Measurements from ENCODE around the gene SLC6A19.

The SLC6A19 gene

DNA sequence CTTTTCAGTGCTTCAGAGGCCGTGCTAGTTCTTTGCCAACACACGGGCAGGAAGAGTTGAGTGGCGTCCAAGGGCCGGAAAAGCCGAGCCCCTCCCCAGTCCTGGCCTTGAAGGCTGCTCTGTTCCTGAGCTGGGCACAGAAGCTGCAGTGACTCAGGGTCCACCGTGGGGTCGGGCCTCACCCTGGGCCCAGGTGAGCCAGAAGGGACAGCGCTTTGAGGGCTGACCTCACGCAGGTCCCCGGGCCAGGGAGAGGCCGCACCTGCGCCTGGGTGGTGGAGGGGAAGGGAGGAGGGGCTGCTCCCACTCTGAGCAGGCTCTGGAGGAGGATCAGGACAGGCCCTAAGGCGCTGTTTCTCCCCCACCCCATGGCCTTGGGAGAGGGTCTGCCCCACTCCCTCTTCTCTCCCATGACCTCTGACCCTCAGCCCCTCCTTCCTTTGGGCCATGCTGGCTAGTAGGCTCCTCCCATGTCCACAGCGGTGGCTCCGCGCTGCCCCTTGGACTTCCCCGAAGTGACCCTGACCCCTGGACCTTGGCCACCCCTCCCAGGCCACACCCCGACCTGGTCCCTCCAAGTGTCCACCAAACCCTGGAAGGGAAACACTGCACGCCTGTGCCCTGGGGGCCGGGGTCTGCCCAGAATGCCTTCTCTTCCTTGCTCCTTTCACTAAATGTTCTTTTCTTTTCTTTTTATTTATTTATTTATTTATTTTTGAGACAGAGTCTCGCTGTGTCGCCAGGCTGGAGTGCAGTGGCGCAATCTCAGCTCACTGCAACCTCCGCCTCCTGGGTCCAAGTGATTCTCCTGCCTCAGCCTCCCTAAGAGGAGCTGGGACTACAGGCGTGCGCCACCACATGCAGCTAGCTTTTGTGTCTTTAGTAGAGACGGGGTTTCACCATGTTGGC, 19.7 kb upstream of the SLC6A19 start:
- DNase-seq, result no peak

DNA sequence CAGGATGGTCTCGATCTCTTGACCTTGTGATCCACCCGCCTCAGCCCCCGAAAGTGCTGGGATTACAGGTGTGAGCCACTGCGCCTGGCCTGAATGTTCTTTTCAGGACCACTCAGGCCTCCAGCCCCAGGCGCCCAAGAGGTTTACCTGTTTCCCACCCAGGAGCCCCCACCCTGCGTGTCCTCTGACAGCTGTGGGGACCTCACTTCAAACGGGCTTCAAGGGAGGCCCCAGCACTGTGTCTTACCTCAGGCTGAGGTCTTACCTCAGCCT, 19.1 kb upstream of the SLC6A19 start:
- no peak for DNase-seq

DNA sequence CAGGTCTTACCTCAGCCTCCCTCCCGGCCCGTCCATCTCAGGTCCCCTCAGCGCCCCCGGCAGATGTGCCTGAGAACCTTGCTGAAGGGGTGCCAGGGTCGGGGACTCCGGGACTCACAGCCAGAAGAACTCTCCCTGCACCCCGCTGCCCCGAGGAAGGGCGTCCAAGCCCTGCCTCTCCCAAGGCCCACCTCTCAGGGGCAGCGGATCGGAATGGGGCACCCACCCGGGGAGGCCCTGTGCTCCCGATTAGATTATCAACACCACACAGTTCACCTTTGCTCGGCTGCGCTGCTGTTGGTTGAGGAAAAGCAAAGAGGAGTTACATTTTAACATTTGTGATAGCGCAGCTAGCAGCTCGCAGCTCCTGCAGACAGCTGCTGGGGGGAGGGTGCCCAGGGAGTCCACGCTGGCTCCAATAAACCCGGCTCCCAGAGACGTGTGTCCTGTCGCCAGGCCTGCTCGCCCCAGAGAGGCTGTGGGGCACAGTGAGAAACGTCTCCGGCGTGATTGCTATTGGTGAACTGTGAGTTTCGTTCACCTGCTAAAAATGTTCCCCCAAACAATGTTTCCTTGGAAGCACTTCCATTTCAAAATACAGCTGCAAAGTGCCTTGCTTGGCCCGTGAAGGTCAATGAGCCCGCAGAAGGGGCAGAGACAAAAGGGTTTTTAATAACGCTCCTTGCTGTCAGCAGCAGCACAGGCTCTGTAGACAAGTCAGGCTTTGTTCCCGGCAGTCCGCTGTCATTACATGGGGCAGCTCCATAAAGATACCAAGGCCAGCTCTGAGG, 18.6 kb upstream of the SLC6A19 start:
- no peak for DNase-seq

DNA sequence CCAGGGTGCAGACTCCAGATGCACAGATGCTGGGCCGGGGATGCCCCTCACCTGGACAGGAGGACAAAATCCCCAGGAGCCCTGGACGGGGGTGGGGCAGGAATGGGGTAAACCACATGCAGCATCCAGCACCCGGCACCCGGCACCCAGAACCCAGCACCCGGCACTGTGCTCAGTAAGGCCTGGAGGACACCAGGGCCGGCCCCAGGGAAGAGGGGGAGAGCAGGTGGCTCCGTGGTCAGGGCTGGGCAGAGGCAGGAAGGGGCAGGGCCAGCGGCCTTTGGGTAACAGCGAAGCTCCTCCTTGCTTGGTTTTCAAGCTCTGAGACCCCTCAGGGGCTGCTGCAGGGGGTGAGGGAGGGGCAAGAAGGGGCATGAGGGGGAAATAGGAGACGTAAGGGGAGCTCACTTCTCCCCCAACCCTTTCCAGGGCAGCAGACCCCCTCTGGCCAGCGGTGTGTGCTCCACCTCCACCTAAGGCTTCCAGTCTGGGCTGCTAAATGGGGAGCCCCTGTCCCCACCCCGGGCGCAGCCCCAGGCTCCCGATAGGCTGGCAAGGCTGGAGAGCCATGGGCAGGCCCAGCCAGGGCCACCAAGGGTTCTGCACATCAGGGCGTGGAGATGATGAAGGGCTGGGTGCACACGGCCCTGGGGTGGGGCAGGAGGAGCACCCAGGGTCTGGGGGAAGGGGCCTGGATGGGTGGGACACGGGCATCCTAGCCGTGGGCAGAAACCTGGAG, 17.8 kb upstream of the SLC6A19 start:
- no peak for DNase-seq

DNA sequence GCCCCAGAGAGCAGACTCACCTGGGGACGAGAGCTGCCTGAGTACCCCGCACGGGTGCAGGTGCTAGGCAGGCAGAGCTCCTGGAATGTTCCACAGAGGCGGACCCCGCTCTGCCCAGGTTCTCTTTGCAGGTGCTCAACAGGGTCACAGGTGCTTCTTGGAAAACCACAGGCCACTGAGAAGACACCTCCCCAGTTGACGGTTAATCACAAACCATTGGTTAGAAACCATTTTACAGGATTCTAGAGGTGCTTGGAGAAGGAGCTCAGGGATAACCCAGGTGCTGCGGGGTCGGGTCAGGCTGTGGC, 17.3 kb upstream of the SLC6A19 start:
- DNase-seq, result no peak

DNA sequence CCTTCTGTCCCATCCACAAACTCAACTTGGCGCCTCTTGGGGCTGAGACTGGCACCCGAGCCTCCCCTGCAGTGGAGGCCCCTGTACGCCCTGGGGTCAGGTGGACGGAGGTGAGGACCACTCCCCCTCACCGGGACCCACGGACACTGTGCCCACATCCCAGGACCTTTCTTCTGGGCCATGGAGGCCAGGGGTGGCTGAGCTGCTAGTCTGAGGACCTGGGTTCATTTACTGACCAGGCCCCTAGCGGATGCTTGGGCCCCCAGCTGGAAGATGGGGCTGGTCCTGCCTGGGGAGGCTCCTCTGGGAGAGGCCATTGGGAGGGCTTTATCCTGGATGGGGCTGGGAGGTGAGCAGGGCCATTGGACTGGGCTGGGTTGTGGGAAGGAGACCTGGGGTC, 16.9 kb upstream of the SLC6A19 start:
- no peak for DNase-seq

DNA sequence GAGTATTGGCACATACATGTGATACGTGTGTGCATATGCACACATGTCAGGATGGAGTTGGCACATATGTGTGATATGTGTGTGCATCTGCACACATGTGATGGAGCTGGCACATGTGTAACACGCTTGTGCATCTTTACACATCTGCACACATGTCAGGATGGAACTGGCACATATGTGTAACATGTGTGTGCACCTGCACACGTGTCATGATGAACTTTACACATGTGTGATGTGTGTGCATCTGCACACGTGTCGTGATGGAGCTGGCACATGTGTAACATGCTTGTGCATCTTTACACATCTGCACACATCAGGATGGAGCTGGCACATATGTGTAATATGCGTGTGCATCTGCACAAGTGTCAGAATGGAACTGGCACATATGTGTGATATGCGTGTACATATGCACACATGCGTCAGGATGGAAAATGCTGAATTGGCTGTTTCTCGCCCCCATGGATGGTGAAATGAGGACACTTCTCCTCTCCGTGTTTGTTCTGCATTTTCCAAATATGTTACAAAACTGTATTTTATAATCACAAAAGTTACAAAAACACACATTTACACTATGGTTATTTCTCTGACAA, 16.3 kb upstream of the SLC6A19 start:
- no peak for DNase-seq

DNA sequence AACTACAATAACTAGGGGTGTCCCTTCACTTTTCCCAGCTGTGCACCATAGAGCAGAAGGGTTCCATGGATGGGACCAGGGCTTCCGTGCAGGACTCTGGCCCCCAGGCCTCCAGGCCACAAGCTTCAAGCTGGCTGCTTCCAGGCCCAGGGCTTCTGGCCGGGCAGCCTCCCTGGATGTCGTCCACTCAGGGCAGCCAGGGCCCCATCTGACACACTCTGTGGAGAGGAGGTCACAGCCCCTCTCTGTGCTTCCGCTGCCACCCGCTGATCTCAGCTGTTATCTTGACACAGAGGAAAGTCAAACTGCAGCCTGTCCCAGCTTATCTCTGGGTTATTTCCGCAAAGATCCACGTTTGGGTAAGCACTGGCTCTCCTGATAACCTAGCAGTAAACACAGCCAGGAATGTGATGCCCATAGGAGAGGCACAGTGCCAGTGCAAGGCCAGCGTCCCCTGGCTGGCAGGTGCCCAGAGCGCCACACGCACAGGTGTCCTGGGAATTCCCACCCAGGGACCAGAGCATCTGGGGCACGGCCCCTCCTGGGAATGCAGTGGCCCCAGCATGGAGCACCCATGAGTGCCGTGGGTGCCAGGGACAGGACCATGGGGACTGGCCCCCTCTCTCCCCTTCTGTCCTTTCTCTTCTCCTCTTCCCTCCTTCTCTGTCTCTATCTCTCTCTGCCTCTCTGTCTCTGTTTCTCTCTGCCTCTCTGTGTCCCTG, 15.6 kb upstream of the SLC6A19 start:
- DNase-seq, result no peak

DNA sequence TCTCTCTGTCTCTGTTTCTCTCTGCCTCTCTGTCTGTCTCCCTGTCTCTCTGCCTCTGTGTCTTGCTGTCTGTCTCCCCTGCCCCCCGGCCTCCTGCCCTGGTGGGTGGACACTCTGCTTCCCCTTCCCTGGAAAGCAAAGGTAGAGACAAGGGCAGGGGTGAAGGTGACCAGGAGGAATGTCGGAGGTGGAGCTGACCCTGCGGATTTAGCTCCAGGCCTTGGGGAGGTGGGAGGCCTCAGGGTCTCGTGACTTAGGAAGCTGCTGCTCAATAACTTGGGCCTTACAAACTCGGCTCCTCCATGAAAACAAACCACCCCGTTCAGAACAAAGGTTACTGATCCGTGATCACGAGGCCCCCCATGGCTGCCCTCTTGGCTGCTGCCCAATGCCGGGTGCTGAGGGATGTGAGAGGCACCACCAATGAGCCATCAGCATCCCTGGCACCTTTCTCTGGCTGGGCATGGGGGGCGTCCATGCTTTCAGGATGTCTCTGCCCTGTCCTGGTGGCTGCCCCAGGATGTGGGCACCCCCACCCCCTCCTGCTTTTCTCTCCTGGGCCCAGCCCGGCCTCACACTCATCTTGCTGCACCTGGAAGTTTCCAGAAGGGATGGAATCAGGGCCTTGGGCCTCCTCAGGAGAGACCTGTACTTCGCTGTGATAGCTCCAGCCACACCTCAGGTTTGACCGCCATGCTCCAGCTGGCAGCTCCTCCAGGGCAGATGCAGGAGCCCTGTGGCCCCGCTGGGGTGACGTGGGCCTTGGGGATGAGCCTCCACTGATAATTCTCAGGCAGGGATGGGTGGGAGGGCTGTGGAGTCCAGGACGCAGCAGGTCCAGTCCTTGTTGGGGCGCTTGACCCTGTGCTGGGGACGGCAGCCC, 14.8 kb upstream of the SLC6A19 start:
- no peak for DNase-seq

DNA sequence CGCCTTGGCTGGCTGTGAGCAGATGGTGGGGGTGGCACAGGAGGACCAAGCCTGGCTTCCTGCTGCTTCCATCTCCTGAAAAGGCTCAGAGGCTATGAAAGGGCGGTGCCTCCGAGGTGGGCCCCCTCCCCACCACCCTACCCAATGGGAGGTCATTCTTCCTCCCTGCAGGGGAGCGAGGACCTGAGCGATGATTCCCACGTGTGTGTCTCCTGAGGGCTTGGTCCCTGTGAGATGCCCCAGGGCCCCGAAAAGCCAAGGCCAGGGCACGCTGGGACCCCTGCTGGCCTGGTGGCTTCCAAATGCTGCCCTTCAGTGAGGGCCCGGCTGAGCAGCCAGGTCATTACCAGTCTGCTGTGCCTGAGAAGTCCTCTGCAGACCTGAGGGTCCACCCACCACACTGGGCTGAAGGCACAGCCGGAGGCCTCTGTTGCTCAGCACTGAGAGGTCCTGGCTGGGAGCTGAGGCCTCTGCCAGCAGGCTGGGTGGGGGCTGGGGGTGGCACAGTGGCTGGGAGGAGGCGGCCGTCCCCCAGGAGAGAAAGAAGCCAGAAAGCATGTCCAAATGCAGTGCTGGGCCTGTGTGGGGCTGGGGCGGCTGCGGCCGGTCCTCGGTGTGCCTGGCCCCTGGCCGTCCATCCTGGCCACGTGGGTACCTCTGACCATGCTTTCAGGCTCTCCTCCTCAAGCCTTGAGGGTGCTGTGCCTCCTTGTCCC, 14.0 kb upstream of the SLC6A19 start:
- DNase-seq, result no peak

DNA sequence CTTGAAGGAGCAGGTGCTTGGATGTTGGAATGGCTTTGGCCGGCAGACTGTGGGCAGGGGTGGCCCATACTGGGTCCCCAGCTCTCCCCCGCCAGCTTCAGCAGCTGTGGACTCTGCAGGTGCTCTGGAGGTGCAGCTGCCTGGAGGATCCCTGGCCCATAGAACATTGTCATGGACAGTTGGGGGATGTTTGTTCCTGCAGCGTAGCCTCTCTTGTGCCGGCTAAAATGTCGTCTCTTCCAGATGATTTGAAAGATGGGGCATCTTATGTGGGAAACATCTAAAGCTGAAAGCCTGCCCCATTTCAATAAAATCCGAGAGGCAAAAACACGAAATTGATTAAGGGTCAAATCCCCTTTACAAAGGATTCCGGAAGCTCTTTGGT, 13.5 kb upstream of the SLC6A19 start:
- no peak for DNase-seq

DNA sequence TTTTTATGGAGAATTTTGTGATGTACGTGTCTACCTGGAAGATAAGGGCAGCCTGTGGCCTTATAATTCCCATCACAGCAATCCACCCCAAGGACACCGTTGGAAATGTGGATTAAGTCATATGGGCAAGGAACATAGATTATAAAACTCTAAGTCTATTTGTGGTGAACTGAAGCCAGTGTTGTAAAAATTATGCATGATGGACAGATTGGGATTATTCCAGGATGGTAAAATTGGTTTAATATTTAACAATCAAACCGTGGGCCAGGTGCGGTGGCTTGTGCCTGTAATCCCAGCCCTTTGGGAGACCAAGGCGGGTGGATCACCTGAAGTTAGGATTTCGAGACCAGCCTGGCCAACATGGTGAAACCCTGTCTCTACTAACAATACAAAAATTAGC, 12.9 kb upstream of the SLC6A19 start:
- no peak for DNase-seq

DNA sequence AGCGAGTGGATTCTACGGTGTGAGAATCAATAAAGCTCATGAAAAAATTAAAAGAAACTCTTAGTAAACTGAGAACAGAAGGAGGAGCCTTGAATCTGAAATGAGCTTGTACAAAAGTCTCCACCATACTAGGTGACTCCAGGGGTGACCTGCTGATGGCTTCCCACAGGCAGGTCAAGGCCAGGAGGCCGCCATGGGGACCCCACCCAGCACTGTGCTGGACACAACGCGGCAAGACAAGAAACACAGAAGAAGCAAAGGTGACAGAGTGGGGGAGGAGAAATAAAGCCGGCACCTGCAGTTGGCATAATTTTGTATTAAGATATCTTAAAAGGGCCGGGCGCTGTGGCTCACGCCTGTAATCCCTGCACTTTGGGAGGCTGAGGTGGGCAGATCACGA, 12.1 kb upstream of the SLC6A19 start:
- no peak for DNase-seq

DNA sequence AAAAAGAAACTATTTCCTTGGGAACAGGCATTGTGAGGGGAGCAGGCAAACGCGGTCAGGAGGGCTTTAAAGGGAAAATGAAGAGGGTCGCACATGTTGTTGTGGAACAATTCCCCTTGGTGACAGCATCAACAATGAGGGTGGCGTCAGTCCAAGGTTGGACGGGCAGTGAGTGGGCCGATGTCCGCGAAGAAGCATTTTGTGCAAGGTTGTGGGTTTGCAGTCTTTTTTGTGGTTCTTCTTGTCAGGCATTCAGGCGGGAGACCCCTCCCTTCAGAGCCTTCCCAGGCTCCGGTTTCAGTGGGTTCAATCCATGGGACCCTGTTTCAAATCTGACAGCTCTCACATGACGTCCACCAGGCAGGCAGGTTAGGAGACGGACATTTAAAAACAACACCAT, 11.1 kb upstream of the SLC6A19 start:
- DNase-seq, result no peak

DNA sequence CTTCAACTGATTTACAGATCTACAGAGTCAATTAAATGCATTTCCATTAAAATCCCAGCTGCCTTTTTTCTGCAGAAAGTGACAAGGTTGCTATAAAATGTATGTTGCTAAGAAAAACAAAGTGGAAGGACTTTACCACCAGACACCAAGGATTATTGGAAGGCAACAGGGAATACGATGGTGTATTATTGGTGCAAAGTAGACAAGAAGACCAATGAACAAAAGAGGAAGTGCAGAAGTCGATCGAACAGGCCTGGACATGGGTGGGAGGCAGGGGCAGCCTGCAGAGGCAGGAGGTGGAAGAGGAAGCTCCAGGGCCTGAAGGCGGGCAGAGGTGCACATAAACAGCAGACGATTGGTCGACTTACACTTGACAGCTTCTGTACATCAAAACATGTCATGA, 10.6 kb upstream of the SLC6A19 start:
- no peak for DNase-seq

DNA sequence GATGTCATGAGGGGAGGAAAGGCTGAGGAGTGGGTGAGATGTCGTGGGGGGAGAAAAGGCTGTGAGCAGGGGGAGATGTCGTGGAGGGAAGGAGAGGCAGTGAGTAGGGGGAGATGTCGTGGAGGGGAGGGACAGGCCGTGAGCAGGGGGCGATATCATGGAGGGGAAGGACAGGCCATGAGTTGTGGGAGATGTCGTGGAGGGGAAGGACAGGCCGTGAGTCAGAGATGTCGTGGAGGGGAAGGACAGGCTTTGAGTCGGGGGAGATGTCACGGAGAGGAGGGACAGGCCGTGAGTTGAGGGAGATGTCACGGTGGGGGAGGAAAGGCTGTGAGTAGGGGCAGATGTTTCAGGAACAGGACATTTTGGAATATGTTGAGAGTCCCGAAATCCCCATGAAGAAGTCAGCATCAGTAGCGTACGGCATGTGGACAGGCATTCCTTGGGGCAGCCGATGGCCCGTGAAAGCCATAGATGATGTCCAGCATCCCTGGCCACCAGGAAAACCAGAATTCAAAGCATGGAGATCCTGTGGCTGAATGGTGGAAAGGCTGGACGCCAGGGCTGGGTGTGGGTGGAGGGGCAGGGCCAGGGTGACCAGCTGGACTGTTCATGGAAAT, 8.3 kb upstream of the SLC6A19 start:
- DNase-seq, result no peak

DNA sequence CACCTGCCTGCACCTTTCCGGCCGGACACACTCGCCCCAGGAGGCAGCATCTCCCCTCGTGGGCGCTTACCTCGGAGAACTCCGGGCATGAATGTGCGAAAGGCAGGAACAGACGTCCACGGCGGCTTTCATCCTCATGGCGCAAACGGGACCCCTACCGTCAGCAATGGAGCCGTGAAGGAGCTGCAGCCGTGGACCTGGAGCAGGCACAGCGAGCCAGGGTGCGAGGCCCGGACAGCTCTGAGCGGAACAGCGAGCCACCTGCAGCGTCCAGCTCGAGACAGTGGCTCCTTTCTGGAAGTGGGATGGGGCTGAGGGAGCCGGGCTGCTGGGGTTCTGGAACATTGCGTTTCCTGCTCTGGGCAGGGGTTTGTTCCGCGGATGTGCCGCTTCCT, 7.8 kb upstream of the SLC6A19 start:
- DNase-seq, result no peak

DNA sequence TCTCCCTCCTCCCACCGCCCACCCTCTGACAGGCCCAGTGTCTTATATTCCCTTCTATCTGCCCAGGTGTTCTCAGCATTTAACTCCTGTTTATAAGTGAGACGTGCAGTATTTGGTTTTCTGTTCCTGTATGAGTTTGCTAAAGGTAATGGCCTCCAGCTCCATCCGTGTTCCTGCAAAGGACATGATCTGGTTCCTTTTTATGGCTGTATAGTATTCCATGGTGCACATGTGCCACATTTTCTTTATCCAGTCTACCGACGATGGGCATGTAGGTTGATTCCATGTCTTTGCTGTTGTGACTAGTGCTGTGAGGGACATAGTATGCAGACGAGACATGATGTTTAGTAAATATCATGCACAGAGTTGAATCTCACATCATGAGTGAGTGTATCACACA, 7.0 kb upstream of the SLC6A19 start:
- DNase-seq, result no peak

DNA sequence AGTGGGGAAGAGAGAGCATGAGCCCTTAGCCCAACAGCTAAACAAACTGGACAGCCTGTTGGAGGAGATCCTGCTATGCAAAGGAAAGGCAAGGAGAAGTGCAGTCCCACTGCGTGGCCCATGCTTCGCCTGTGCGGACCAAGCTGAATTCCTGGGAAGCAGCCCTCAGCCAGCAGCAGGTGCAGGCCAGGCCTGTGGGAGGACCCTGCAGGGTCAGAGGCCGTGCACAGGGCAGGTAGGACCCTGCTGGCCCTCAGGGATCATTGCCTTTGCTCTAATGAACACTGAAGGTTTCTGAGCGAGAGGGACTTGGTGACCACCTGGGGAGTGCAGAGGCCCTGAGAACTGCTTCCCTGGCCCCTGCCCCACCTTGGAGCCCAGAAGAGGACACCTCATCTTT, 6.0 kb upstream of the SLC6A19 start:
- no peak for DNase-seq

DNA sequence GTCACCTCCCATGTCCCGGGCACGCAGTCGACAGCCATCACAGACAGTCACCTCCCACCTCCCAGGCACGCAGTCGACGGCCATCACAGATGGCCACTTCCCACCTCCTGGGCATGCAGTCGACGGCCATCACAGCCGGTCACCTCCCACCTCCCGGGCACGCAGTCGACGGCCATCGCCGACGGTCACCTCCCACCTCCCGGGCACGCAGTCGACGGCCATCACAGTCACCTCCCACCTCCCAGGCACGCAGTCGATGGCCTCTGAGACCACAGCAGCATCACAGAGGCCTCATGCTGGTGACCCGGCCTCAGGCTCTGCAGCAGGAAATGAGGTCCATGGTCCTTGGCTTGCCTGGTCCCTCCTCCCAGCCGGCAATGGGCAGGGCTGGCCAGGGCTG, 5.5 kb upstream of the SLC6A19 start:
- no peak for DNase-seq

DNA sequence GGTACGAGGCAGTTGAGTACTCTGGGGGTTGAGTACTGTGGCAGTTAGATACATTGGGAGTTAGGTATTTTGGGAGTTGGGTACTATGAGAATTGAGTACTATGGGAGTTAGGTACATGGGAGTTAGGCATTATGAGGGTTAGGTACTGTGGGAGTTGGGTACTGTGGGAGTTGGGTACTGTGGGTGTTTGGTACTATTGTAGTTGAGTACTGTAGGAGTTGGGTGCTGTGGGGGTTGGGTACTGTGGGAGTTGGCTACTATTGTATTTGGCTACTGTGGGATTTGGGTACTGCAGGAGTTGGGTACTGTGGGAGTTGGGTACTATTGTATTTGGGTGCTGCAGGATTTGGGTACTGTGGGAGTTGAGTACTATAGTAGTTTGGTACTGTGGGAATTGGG, 4.8 kb upstream of the SLC6A19 start:
- DNase-seq, result no peak
